ENCODE results near the gene MLPH.

Gene MLPH

DNA sequence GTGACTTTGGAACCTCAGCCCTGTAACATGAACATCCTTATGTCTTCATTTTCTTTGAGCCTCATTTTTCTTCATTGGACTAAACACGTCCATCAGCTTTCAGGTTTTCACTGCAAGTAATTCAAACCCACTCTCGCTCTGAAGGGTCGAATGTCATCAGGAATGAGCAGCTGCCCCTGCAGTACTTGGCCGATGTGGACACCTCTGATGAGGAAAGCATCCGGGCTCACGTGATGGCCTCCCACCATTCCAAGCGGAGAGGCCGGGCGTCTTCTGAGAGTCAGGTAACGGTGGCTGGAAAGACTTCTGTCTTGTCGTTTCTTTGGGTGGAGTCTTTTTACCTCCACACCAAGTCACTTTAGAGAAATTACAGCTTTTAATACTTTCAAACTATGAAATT, 40.2 kb downstream of the MLPH start:
- DNase-seq: no peak

DNA sequence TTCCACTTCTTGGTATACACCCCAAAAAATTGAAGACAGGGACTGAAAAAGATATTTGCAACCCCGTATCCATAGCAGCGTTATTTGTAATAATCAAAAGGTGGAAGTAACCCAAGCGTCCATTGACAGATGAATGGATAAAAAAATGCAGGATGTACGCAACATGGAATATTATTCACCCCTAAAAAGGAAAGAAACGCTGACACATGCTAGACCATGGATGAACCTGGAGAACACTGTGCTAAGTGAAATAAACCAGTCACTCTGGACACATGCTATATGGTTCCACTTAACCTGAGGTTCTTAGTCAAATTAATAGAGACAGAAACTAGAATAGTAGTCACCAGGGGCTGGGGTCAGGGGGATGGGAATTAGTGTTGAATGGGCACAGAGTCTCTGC, 40.7 kb downstream of the MLPH start:
- no peak for DNase-seq

DNA sequence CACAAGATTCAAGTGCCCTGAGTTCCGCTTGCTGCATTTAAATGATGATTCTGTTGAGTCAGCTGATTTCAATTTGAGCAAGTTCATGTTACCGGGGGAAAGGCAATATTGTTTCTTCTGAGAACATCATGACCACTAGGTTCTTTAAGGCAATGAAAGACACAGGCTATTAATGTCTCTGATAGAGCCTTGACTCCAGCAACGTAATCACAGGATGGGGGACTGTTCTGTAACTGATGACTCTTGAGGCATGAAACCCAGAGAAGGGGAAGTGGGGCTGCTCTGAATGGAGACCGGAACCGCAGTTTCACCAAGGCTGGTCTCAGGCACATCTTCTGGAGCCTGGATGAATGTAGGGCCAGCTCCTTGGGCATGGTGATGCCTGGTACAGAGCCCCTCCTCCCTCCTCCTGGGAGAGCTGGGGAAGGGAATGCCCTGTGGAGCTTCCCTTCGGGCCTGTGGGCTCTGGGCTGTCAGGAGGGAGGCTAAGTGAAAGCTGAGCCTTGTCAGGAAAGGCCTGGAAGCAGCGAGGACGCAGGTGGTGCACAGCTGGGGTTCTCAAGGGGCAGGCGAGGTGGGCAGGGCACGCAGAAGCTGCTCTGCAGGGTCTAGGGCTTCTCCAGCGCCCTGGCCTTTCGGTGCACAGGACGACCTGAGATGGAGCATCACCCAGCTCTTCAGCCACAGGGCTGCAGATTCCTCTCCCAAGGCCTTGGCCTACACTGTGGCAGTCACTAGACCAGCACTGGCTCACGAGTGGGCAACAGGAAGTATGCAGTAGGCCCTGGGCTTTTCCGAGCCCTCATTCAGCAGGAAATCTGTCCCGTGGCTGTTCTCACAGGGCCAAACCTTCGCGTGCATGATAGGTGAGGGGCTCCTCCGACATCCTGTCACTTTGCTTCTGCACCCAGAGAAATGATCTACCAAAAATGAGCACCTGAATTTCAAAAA, 42.7 kb downstream of the MLPH start:
- DNase-seq: no peak

DNA sequence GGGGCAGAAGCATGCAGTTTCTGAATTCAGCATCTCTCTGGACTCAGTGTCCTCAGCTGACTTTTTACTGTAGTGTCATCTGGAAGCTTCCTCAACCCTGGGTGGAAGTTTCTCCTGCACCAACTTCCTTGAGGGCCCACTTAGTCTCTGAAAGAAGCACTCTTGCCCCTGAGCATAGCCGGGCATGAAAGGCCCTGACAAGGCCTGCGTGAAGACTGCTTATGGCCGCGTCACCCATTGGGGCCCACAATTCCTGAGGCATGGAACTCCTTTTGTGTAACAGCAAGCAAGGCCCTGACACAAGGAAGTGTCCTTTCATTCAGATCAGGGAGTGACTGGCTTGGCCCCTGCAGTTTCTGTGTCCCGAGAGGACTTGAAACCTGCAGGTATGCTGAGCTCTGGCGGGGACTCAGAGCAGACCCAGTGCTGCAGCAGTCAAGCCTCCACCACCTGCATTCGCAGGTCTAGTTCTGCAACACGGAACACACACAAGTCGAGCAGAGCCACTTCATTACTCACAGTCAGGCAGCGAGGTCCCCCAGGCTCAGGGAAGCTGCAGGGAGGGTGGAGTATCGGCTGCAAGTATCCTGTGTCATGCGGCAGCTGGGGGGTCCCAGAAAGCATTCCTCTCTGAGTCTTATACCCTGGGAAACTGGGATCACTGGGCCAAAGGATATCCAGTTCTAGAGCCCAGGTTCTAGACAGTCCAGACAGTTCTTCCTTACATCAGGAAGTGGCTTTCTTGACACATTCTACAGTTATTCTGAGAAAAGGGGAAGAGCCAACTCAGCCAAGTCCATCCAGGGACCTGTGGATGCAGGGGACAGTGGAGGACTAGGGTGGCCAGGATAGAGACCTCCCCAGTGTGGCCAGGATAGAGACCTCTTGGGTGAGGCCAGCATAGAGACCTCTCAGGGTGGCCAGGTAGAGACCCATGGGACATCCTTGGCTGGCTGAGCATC, 43.7 kb downstream of the MLPH start:
- no peak for DNase-seq

DNA sequence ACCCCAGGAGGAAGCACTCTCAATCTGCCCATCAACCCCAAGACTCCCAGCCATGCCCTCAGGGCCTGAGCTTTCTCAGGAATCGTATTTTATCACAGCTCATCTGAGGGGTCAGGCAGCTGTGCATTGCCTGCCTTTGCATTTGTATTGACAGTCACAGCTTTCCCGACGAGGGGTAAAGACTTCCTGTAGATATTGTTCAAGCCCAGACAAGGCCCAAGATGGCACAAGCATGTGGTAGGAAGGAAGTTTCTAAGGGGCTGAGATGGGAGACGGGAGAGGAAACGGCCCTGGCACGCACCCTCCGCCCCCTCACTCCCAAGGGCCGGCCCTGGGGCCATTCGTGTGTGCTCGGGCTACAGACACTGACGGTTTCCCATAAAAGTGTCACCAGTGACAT, 45.1 kb downstream of the MLPH start:
- no peak for DNase-seq

DNA sequence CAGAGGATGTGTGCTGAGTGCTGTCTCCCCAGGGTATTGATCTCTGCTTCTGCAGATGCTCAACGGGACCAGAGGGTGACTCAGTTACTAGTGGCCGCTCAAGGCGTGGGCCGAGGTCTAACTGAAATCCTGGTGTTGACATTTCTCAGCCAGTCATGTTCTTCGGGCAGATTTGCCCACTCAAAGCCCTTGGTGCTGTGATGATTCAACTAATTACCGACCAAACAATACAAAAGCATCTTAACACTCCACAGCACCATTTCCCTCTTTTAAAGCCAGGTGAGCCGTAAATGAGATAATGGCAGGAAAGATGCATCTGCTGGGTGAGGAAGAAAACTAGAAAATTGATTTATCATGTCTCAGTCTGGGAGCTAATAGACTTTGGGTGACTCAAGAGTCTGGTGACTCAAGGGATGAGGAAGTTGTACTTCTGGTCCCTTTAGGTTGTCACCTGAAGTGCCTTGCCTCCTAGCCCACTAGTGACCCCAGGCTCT, 46.7 kb downstream of the MLPH start:
- no peak for DNase-seq

DNA sequence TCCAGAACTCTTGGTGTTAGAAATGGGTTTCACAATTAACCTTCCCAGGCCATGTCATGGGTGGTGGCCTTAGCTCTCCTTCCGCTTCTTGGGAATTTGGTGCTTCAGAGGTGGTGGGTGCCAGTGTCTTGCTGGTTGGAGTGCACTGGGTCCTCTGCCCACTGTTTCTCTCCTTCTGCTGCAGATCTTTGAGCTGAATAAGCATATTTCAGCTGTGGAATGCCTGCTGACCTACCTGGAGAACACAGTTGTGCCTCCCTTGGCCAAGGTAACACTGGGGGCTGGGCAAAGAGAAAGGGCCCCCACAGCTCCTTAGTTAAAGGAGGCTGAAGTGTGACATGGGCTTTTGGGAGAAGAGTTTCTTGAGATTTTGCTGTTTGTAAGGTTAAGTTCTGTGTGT, 47.3 kb downstream of the MLPH start:
- DNase-seq: no peak

DNA sequence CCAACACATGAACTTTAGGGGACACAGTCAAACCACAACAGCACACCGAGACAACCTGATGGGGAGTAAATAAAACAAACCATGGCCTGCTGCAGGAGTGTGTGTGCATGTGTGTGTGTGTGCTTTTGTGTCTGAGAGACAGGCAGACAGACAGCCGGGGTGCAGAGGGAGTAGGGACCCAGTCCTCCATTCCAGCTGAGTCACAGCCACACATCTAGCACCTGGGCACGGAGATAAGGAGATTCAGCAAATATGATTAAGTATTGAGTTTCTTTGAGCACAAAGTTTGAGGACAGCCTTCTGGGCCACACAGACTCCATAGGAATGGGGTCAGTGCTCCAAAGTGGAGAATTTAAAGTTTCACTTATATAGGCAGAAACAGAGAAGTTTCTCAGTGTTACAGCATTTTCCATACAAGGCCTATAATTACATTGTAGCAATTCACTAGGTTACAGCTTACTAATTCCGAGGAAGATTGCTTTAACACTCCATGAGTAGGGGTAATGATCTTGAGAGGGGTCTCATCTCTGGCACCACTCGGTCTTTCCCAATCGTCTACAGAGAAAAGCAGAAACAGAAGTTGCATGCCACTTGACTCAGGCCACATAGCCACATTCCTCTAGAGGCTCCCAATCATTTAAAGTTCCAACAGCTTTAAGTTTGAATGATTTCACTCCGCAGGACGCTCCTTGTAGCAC, 48.5 kb downstream of the MLPH start:
- no peak for DNase-seq

DNA sequence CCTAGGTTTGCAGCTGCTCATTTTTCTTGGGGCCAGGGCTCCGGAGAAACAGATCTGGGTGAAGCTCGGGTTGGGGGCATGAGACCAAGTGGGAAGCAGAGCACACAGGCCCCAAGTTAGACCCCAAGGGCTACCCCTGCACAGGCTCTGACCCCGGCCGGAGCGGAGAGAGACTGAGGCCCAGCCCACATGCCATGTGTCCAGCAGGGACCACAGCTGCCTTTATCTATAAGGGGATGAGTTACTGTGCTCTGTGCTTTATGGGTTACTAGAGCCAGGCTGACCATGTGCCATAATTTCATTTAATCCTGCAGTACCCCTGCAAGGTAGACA, 49.0 kb downstream of the MLPH start:
- DNase-seq: no peak

DNA sequence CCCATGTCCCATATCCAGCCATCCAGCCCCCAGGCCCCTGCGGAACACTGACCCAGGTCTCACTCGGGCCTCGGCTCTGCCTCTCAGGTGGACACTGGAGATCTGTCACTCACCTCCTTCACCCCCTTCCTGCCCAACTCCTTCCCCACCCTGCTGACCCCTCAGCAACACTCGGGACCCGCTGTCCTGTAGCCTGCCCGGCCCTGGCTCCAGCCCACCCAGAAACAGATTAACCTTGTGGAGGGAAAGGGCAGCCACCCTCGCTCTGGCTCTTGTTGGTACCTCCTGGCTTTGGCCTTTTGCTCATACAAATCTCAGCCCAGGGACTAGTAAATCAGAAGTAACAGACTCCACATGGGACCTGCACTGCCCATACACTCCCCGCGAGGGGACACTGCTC, 49.6 kb downstream of the MLPH start:
- no peak for DNase-seq

DNA sequence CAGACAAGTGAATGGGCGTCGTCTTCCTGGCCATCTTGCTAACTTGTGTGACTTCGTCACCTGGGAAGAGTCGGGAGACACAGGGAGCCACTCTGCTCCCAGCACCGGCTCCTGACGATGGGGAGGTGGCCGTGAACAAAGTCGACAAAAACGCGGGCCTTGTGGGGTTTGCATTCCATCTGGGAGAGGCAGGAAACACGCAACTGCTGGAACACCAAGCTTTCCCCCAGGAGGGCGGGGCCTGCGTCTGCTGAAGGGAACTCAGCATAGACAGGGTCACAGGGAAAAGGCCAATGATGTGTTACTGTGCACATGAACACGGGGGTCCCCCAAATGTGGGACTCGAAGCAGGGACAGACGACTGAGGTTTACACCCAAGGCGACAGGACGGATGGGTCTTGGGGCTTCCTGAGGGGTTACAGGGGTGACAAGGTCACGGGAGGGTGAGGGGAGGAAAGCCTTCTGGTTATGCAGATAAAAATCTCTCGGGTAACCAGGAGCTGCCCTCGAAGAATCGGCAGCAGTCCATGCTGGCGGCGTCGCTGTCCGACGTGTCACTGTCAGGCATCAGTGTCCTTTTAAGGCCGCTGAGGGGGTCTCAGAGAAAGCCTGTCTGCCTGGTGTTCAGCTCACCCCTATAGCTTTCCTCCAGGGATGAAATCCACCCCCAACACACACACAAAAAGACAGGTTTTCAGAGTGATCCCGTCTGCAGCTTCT, 51.1 kb downstream of the MLPH start:
- no peak for DNase-seq

DNA sequence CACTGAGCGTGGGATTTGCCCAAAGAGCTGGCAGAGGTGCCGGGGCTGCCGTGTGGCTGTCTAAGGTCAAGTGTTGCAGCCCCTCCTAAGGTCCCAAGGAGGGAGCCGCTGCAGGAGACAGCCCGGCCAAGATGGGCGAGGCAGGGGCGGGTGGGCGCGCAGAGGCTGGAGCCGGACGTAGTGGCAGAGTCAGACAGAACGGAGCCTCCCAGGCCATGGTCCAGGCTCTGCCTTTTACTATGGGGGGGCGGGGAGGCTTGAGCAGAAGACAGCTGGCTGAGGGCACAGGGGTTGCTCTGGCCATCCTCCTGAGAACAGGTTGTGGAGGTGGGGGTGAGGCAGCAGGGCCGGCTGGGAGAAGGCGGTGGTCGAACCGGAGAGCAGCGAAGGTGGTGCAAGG, 51.9 kb downstream of the MLPH start:
- no peak for DNase-seq

DNA sequence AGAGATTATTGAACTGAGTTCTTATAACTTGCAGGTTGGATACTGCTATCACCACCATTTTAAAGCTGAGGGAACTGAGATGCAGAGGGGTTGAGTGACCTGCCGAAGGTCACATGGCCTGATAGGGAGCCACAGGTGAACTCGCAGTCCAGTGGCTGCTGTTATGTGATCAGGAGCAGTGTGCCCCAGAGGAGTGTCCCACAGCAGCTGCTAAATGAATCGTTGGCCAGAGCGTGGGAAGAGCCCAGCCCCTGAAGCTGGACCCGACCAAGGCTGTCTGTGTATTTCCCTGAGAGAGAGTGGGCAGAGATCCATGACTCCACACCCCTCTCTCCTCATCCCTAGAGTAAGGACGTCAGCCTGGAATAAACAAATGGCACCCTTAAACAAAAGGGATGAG, 52.6 kb downstream of the MLPH start:
- DNase-seq: no peak

DNA sequence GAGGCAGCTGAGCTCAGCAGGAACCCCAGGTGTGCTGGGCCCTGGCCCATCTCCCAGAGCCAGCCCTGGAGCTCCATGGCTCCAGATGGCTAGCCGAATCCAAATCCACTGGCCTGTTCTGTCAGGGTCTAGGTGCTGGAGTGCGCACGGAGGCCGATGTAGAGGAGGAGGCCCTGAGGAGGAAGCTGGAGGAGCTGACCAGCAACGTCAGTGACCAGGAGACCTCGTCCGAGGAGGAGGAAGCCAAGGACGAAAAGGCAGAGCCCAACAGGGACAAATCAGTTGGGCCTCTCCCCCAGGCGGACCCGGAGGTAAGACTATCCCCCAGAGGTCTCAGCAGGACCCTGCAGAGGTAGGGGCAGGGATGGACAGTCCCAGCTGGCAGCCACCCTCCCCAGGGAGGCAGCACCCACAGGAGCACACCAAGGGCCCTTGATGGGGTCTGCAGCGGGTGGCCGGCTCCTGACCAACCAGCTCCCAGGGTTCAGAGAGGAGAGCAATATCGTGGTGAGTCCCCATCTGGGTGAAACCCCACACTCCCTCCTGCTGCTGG, 53.2 kb downstream of the MLPH start:
- DNase-seq: no peak

DNA sequence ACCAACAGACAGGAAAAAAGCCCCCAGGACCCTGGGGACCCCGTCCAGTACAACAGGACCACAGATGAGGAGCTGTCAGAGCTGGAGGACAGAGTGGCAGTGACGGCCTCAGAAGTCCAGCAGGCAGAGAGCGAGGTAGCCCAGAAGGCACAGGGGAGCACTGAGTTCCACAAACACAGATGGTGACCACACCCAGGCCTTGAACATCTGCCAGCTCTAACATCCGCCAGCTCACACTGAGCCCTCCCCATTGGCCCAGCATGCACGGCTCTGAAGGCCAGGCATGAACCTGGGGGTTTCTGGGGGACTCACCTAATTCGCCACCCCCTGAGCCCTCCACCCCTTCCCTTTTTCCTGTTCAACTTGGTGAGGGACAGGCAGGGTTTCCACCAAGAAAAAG, 53.8 kb downstream of the MLPH start:
- no peak for DNase-seq

DNA sequence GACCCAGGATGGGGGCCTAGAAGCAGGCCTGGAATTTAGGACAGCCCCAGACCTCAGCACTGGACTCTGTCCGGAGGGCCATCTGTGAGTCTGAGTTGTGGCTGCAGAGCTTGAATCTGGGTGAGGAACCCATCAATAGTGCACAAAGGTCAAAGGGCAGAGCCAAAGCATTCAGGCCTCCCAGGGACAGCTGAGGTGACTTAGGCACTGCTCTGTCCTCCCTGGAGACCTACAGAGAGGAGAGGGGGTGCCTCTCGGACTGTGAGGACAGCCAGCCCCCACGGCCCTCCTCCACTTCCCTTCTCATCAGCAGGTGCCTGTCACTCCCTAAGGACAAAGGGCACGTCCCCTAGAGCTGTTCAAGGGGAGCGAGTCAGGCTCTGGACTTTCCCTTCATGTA, 54.2 kb downstream of the MLPH start:
- DNase-seq: no peak

DNA sequence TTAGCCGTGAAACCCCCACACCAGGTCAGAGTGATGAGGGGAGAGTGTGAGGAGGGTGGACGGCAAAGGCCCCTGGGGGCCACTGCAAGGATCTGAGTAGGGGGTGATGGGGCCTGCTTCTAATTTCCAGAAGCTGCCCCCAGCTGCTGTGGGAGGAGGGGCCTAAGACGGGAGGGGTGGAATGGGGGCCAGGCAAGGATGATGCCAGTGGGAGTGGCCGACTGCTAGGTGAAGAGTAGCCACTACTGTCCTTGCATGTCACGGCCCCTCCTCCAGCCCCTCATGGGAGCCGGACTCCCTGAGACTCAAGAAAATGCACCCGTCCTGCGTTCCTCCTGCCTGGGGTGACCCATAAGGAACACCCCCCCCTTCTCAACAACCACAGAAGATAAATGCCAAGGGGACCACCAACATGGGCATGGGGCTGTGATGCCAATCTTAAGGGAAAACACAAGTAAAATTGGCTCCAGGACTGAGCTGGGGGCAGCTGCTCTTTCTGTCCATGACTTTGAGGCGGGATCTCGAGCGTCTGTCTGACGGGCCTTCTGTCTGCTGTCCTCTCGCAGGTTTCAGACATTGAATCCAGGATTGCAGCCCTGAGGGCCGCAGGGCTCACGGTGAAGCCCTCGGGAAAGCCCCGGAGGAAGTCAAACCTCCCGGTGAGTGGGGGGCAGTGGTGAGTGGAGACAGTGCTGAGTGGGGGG, 55.1 kb downstream of the MLPH start:
- no peak for DNase-seq

DNA sequence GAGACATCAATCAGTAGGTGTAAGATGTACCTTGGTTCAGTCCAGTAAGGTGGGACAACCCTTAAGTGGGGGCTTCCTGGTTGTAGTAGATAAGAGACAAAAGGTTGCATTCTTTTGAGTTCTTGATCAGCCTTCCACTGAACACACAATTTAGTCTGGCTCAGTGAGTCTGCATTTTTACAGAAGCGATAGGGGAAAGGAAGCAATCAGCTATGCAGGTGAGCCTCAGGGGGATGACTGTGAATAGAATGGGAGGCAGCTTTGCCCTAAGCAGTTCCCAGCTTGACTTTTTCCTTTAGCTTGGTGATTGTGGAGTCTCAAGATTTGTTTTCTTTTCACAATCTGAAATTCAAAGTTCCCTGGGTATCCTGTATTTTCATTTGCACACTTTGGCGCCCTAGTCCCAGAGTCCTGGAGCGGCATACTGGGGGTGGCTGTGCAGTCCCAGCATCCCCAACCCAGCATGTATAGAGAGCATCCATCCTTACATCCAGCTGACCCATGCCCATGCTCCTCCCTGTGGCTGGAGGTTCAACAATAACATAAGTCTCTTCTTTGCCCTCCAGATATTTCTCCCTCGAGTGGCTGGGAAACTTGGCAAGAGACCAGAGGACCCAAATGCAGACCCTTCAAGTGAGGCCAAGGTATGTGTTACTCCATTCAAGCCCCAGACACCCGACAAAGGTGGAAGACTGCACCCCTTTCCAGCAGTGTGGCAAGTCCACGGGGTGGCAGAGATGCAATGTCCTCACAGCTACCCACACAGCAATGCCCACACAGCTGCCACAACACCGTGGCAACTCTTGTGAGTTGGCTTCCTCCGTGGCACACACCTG, 59.2 kb downstream of the MLPH start:
- no peak for DNase-seq

DNA sequence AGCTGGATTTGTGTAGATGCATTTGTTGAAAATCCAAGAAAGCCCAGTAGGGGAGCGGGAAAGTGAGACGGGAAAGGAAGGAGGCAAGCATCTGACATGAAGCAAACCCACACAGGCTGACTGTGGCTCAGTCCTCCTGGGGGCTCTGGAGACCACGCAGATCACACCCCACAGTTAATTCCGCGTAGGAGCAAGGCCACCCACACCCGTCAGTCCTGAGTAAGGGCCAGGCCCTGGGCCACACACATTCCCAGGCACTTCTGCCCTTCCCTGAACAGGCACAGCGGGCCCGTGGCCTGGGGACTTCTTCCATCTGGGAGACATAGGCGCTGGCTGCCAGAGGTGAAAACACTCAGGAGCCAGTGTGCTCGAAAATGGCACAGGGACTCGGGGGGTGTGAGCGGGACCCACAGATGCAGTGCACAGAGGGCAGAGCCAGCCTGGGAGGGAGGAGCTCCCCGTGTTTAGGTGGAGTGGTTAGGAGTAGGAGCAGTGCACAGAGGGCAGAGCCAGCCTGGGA, 59.9 kb downstream of the MLPH start:
- DNase-seq: no peak

DNA sequence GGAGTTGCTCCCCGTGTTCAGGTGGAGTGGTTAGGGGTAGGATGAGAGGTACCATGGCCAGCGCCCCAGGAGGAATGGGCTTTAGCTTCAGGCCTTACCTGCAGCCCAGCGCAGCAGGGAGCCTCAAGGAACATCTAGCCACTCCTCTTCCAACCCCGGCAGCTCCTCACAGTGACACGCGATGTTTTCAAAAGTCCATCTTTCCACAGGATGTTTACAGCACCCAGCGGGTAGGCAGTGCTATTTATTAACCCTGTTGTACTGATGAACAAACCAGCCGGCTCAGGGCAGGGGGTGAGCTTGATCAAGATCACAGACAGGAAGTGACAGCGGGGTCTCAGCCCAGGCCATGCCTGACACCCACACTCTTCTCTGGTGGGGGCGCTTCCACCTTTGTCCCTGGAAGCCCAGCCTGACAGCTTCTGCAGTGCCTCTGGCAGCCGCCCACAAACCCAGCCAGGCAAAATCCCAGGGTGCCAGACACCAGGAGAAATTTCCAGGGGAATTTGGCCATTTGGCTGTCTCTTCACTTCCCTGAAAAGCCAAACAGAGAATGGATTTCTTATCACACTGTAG, 60.9 kb downstream of the MLPH start:
- no peak for DNase-seq
